NCI-H774 (cell line): ENCODE data around the gene PRKCSH.
"Not testable (repeated sequence)": the region's sequence is repeated elsewhere in the genome, so short reads cannot be mapped to it uniquely, and the experiment has no call there.

Experiments
- DNase-seq: peaks from one replicate; lab custom pipeline; 2025; lab: John Stamatoyannopoulos, UW

Gene PRKCSH

DNA sequence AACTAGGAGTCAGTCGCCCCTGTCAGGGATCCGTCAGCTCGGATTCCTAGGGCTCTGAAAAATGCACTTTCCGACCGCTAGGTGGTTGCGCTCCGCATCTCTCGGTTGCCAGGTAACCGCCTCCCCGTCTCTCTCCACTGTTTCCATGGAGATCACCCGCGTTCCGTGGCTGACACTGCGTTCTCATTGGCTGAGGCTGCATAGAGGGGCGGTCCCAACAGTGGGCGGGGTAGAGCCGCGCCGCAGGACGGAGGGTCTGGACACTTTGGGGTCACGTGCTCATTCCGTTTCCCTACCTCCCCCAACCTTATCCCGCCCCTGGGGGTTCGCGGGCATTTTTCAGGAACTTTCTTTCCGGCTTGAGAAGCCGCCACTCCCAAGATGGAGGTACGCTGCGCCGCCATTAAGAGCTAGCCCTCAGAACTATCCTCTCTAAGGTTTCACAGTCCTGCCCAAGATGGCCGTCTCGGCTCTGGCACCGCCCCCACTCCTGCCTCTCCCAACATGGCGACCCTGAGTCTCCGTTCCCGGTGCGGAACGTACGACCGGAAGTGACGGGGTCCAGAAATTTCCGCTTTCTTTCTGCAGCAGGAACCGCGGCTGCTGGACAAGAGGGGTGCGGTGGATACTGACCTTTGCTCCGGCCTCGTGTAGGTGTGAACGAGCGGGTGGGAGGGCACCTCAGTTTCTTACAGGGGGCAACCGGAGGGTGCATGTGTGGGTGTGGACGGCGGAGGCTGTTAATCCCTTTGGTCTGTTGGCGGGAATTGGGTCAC is at the start of gene PRKCSH, which contains the start of gene ODAD3:
TSS of gene PRKCSH (plus strand) at position 579 of the 776 bp plus-strand sequence. CDS start 483 bp downstream, outside the sequence.
TSS of gene ODAD3 (minus strand) at position 65 of the 776 bp plus-strand sequence. CDS start 105 bp downstream, outside the sequence.
- DNase-seq = peak; percentile 99

- DNase-seq = peak; percentile 19
These were observed 48.0 kb upstream of the PRKCSH start for GRCh38 chr19:11387162-11388034.

DNA sequence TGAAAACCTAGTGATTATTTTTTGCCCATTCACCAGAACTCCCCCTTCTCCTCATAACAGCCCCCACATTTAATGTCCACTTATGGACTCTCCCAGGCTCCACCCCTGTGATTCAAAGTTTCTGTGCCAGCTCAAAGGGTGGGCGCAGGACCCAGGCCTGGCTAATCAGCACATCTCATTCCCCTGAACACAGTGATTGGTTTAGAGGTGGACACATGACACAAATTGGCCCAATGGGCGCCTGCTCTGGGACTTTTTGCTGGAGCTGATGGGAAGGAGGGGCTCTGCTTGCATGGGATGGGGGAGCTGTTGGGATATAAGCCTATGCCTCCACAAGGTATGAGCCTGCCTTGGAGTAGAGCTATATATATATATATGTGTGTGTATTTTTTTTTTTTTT is 45.1 kb upstream of the PRKCSH start:
- DNase-seq = no peak

GRCh38 chr19:11390933-11391680 is 44.3 kb upstream of the PRKCSH start:
- DNase-seq = no peak

DNA sequence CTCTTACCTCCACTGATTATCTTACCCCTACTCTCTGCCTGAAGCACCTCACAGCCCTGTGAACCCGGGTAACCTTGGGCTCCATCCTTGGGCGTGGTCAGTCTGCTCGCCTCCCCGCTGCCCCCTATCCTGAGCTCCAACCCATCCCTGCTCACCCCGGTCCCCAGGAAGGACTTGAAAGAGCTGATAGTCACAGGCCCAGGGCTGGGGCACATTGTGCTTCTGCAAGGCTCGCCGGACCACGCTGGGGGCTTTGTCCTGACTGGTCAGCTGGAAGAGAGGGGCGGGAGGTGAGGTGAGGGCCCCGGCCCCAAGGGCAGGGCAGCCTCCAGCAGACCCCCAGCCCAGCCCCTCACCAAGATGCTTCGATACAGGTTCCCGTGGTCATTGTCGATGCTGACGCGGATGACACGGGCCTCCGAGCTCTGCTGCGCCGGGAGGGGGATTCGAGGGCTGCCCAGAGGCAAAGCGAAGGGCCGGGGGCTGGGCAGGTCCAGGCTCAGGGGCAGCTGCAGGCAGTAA is 38.3 kb upstream of the PRKCSH start:
- DNase-seq = no peak

DNA sequence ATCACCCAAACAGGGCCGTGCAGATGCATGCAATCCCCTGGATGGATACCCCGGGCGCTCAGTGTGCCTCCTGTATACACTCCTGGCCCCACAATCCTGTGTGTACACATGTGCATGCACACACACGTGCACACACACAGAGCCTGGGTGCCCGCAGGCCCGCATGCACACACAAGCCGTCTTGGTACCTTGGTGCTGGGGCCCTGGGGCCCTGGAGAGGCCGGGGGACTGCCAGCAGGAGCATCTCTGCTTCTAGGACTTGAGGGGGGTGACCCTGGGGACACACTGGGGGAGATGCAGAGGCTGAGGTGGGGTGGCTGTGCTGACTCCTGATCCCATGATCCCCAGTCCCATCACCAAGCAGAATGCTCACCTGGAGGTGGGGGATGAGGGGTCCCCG is 35.8 kb upstream of the PRKCSH start:
- no peak for DNase-seq

DNA sequence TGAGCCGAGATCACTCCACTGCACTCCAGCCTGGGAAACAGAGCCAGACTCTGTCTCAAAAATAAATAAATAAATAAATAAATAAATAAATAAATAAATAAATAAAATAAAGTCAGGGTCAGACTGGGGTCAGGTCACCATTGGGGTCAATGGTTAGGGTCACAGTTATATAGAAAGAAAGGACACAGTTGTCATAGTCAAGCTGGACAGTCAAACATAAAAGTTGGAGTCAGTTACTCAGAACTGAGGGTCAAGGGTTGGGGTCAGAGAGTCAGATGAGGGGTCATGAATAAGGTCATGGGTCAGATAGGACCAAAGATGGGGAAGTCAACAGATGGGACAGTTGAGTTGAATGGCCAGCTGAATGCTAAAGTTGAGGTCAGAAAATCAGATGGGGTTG is 34.6 kb upstream of the PRKCSH start:
- DNase-seq = no peak

DNA sequence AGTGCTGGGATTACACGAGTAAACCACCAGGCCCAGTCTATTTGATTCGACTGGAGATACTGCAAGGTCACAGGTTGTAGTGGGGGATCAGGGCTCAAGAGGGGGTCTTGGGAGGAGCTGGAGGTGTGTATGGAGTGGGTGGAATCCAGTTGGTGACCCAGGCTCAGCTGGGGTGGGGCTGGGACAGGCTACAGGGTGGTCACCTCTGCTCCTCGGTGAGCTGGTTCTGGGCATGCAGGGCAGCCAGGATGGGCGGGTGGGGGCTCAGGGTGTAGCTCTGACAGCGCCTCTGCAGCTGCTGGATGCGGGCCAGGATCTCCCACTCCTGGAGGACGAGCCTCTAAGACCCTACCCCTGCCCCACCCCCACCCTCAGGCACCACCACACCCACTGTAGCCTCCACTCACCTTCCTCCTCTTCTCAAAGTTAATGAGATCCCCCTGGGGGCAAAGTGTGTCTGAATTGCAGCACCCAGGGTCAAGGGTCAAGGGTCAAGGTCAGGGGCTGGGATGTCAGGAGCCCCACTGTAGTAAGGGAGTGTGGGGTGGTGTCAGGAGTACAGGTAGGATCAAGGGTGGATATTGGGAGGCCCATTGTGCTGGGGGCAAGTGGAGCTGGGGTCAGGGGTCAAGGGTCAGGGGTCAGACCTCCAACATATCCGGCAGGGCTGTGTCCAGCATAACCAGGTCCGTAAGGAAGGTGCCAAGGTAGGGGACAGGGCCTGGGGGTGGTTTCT is 33.5 kb upstream of the PRKCSH start:
- DNase-seq = no peak

DNA sequence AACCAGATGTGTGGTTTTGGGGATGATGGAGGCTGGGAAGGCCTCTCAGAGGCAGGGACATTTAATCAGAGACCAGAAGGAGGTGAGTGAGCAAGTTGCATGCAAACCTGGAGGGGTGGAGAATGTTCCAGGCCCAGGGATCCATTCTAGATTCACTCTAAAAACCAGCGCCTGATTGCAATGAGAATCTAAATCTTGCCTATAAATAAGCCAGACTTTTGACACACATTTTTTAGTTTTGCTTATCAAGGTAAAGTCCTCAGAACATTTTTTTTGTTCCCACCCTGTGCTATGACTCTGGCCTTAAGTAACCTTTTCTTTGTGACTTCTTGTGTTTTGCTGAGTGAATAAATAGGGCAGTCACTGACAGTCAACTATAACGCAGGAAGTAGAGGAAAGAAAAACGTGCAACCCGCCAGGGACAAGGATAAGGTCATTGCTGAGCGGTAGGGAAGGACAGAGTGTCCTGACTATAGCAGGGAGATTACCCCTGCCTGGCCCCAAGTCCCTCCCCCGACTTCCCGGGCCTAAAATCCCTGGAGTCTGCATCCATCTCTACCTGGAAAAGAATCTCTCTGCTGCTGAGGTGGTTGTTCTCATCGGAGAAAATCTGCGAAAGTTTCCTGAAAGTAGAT is 30.7 kb upstream of the PRKCSH start:
- no peak for DNase-seq

GRCh38 chr19:11405846-11406643 is 29.4 kb upstream of the PRKCSH start:
- DNase-seq = no peak

DNA sequence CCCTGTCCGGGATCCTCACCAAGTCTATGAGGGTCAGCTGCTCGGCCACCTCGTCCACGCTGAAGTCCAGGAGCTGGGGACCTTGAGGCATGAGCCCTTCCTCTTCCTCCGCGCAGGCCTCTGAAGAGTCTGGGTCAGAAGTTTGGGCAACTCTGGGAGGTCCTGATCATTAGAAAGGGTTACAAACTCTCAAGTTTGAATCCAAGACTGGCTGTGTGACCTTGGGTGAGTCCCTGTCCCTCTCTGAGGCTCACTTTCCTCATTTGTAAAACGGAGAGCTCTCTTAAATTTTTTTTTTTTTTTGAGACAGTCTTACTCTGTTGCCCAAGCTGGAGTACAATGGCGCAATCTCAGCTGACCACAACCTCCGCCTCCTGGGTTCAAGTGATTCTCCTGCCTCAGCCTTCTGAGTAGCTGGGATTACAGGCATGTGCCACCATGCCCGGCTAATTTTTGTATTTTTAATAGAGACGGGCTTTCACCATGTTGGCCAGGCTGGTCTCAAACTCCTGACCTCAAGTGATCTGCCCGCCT is 28.7 kb upstream of the PRKCSH start:
- not testable (repeated sequence) for DNase-seq

DNA sequence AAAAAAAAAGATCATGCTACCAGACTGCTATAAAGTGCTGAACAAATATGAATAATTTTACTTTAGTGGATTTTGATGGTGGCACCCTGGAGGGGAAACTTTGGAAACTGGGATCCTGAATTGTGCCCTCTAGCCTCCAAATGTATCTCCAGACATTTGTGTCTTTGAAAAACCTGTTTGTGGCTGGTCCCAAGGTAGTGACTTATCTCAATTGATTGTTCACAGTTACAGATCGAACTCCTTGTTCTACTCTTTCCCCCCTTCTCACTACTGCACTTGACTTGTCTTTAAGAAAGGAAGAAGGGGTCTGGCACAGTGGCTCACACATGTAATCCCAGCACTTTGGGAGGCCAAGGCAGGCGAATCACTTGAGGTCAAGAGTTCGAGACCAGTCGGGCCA is 26.8 kb upstream of the PRKCSH start:
- DNase-seq = no peak

- no peak for DNase-seq
These were observed 24.8 kb upstream of the PRKCSH start for GRCh38 chr19:11410682-11411081.

DNA sequence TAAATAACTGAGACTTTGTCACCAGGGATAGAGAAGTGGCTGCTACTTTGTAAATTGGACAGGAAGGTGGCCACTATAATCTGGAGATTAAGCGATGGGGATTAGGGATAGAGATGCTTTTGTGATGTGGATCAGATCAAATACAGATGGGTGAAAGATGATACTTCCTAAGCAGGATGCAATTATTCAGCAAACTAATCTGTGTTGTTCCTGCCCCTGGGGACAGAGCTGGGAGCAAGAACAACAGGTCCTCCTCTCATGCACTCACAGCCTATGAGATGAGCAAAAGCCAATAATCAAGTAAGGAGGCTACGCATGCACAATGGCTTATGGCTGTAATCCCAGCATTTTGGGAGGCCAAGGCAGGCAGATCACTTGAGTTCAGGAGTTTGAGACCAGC is 20.9 kb upstream of the PRKCSH start:
- no peak for DNase-seq

- DNase-seq = no peak
These were observed 18.9 kb upstream of the PRKCSH start for GRCh38 chr19:11416346-11417052.

DNA sequence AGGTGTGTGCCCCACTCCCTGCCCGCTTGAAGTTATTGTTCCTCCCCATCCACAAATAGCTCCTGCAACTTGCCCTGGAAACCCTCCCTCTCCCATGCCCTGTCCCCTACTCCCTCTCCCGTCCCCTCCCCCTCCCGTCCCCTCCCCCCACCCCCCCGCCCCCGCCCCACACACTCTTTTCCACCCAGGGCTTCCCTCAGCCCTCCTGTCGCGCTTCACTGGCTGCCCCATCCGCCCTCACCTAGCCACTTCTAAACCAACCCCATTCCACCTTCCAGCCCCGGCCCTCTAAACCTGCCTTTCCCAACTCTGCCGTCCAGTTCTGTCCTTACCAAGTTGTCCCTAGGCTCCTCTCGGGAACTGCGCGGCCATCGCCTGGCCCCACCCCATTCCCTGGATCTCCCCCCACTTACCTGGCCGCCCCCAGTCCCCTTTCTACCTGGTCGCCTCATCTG is 17.3 kb upstream of the PRKCSH start:
- peak; percentile 38 for DNase-seq

DNA sequence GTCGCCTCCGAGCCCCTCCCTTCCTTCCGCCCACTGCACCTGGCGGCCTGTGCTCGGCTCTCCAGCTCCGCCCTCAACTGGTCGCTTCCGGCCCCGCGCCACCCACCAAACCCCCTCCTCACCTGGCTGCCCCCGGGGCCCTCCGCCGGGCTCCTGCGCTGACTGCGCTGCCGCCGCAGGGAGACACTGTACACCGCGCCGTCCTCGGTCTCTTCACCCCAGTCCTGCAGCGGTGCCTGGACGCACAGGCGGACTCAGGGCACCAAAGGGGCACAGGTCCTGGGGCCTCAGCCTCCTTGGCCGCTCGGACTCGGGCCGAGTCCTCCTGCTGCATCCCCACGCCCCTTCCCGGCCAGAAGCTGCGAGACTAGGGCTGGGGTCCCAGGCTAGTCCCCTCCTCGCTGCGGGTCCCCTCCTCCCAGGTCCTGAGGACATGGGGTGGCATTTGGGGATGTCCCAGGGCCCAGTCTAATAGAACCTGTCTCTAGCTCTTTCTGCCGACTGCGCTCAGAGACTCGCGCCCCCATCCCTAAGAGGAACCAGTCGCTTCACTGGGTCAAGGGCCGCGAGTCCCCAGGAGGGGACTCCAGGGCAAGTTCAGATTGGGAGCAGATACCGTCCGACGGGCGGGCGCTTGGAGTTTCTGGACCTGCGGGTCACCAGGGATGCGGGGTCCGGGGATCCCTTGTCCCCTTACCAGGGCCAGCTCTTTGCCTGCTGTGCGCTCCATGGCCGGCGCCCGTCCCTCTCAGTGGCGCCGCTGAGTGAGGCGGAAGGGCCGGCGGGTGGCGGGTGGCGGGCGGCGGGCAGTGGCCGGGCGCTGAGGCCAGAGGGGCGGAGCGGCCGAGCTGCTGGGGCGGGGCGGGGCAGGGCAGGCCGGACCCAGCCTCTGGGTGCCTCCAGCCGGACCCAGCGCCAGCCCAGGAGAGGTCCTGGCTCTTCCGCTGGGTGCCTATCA is 16.6 kb upstream of the PRKCSH start, which contains the start of gene RGL3:
TSS of gene RGL3 (minus strand) at position 766 of the 958 bp plus-strand sequence. CDS start at position 730, 36 bp downstream.
- DNase-seq = peak; percentile 64
